Transverse colon (tissue), 4 donors: ENCODE results near the gene MRPS18A. TPM values are rescaled to one million over a fixed set of nuclear protein-coding genes. Genes with fewer than 3 reads are reported as not detected.
"Not testable (repeated sequence)": the region's sequence is repeated elsewhere in the genome, so short reads cannot be mapped to it uniquely, and the experiment has no call there.

Experiments used
- DNase-seq: peaks from one replicate; pipeline ENCODE4 v3.0.0-alpha.2; 2019
- H3K27ac ChIP-seq, 4 donors: fragments of 200-600 bp; sonication (generic); 2 replicates each; pipeline ENCODE4 v1.5.1; 2016 to 2018; ENCODE audit warnings: inconsistent platforms in 4 of 4
- H3K27me3 ChIP-seq: fragments of 200-600 bp; sonication (generic); 2 replicates; pipeline ENCODE4 v1.5.1; 2017; ENCODE audit warnings: inconsistent platforms
- H3K36me3 ChIP-seq, 4 donors: fragments of 200-600 bp; sonication (generic); 2 replicates each; pipeline ENCODE4 v1.5.1; 2017 to 2019; ENCODE audit warnings: inconsistent platforms in 4 of 4
- H3K4me1 ChIP-seq, 4 donors: fragments of 200-600 bp; sonication (generic); 2 replicates each; pipeline ENCODE4 v1.5.1; 2017 to 2020; ENCODE audit warnings: inconsistent platforms in 4 of 4
- H3K4me3 ChIP-seq, 4 donors: fragments of 200-600 bp; sonication (generic); 1 replicate in 1 of 4; 2 replicates in 3 of 4; pipeline versions ENCODE4 v1.5.1 to v1.6.1; 2017 to 2019; ENCODE audit warnings: inconsistent platforms in 4 of 4
- H3K9me3 ChIP-seq, 2 donors: fragments of 200-600 bp; sonication (generic); 2 replicates each; pipeline ENCODE4 v1.5.1; 2017 to 2019; ENCODE audit warnings: inconsistent platforms in 2 of 2
- EP300 ChIP-seq: sonication (generic); formaldehyde crosslinking; IDR thresholded peaks from one replicate; pipeline ENCODE4 v1.6.1; 2017; ENCODE audit warnings: antibody characterized with exemption, low read depth
- POLR2A ChIP-seq: fragments of 450-650 bp; IDR thresholded peaks from one replicate; pipeline ENCODE4 v1.6.1; 2016; ENCODE audit warnings: antibody characterized with exemption, mild to moderate bottlenecking, moderate library complexity
- POLR2AphosphoS5 ChIP-seq, 3 donors: sonication (generic); formaldehyde crosslinking; IDR thresholded peaks; one replicate each; pipeline ENCODE4 v1.6.1; 2016; ENCODE audit warnings: antibody characterized with exemption in 3 of 3
- WGBS, 2 donors: methylation state at CpG; one replicate each; pipeline ENCODE4 v1.1.5; 2018; ENCODE audit warnings: low coverage in 1 of 2; 5-methylcytosine and 5-hydroxymethylcytosine counted together
- in situ Hi-C, 4 donors: fragments of 200-750 bp; cut with MboI; loops; one replicate each; pipeline versions ENCODE4 v1.15.0 to v1.15.1; 2017; ENCODE audit warnings: low sequenced_read_pairs in 3 of 4, low pct_ligation_motif_present in 1 of 4, low pct_unique_long_range_greater_than_20kb in 1 of 4
- intact Hi-C: fragments of 100-400 bp; cut with DNase I; formaldehyde crosslinking; loops from one replicate; pipeline ENCODE4 v1.15.1; 2023; ENCODE audit warnings: low total_unique reads
- total RNA-seq, 4 donors: library from RNA; depleted of rRNA; stranded (reverse); fragments of >200 nt; gene quantifications; one replicate each; pipeline ENCODE4 v1.1.0, GENCODE V29; 2016
- TF ChIP-seq, protein P1 (sequence below), 5 experiments: fragments of 200-600 bp in 3 of 5; fragments of 450-650 bp in 2 of 5; sonication (generic) in 3 of 5; IDR thresholded peaks; 1 replicate in 2 of 5; 2 replicates in 3 of 5; pipeline ENCODE4 v1.5.1; 2016 to 2017; ENCODE audit warnings: antibody characterized with exemption in 5 of 5, inconsistent platforms in 3 of 5, mild to moderate bottlenecking in 2 of 5, moderate library complexity in 1 of 5

The MRPS18A gene
- total RNA-seq, 4 donors from 2014 or later: 25.4 to 48.6 (median 40.3) TPM

- DNase-seq: peak; percentile 93
- Histone ChIP-seq H3K9me3 (no peaks in the 10 kb centered on the region), H3K36me3 (no peaks in the 10 kb centered on the region), H3K27ac (peak overlapping the region; percentile 72 to 84 (median 80)), H3K27me3 (no peaks in the 10 kb centered on the region), H3K4me1 (peaks cover 27 to 79% (median 59%) of the 10 kb centered on the region in 4 donors), H3K4me3 (no peak overlapping the region)
- intact Hi-C loops (no loop called here), in situ Hi-C loops (no loop called here)
- TF ChIP-seq, protein P1, sequence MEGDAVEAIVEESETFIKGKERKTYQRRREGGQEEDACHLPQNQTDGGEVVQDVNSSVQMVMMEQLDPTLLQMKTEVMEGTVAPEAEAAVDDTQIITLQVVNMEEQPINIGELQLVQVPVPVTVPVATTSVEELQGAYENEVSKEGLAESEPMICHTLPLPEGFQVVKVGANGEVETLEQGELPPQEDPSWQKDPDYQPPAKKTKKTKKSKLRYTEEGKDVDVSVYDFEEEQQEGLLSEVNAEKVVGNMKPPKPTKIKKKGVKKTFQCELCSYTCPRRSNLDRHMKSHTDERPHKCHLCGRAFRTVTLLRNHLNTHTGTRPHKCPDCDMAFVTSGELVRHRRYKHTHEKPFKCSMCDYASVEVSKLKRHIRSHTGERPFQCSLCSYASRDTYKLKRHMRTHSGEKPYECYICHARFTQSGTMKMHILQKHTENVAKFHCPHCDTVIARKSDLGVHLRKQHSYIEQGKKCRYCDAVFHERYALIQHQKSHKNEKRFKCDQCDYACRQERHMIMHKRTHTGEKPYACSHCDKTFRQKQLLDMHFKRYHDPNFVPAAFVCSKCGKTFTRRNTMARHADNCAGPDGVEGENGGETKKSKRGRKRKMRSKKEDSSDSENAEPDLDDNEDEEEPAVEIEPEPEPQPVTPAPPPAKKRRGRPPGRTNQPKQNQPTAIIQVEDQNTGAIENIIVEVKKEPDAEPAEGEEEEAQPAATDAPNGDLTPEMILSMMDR (IDR thresholded peaks at IDR 0.05): no peak
- TF ChIP-seq POLR2A (peak; percentile 55), POLR2AphosphoS5 (IDR thresholded peaks at IDR 0.05) (peak in 2 of 3 donors; percentile 42 to 57)
- WGBS, 2 donors: 33 to 100% methylated on average over 2 to 15 of the region's 15 CpGs
Measured at GRCh38 chr6:43702534-43703440, 15.2 kb upstream of the MRPS18A start.

DNA sequence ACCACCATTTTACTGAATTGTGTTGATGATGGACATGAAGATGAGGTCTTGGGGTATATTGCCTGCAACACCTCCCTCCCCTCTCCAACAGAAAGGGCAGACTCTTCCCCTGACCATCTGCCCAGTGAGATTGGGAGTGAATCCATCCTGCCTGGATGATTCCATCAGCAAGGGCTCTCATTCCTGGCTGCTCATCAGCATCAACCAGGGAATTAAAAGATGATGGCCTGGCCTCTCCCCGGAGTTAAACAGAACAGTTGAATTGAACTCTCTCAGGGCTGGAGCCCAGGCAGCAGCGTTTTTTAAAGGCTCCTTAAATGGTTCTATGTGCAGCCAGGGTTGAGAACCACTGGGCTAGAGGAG is 14.6 kb upstream of the MRPS18A start:
- H3K4me1 ChIP-seq: peaks cover 27 to 79% (median 59%) of the 10 kb centered on the region in 4 donors
- intact Hi-C loops (no loop called here), in situ Hi-C loops (no loop called here)
- 19% methylated on average over 2 of the region's 2 CpGs; no CpG with 5 or more reads in 1 of the 2 donors for WGBS, 2 donors
- no peaks in the 10 kb centered on the region for H3K9me3 ChIP-seq
- H3K4me3 ChIP-seq: no peak overlapping the region
- H3K27ac ChIP-seq: peak overlapping the region; percentile 72 to 84 (median 80)
- H3K27me3 ChIP-seq: no peaks in the 10 kb centered on the region
- DNase-seq: no peak
- TF ChIP-seq EP300 (no peak), POLR2AphosphoS5 (IDR thresholded peaks at IDR 0.05) (no peak), POLR2A (no peak)
- TF ChIP-seq, protein P1 (IDR thresholded peaks at IDR 0.05): no peak
- H3K36me3 ChIP-seq: no peaks in the 10 kb centered on the region

- intact Hi-C loops, H3K27me3 ChIP-seq, in situ Hi-C loops, H3K4me3 ChIP-seq, H3K36me3 ChIP-seq, H3K9me3 ChIP-seq, DNase-seq: not testable (repeated sequence)
- Histone ChIP-seq H3K4me1 (peaks cover 30 to 75% (median 57%) of the 10 kb centered on the region in 4 donors), H3K27ac (peak overlapping the region in 2 of 4 donors; percentile 14 to 72)
- 80 to 81% methylated on average over 8 to 10 of the region's 10 CpGs for WGBS, 2 donors
Measured at GRCh38 chr6:43700939-43701560, 13.5 kb upstream of the MRPS18A start.

DNA sequence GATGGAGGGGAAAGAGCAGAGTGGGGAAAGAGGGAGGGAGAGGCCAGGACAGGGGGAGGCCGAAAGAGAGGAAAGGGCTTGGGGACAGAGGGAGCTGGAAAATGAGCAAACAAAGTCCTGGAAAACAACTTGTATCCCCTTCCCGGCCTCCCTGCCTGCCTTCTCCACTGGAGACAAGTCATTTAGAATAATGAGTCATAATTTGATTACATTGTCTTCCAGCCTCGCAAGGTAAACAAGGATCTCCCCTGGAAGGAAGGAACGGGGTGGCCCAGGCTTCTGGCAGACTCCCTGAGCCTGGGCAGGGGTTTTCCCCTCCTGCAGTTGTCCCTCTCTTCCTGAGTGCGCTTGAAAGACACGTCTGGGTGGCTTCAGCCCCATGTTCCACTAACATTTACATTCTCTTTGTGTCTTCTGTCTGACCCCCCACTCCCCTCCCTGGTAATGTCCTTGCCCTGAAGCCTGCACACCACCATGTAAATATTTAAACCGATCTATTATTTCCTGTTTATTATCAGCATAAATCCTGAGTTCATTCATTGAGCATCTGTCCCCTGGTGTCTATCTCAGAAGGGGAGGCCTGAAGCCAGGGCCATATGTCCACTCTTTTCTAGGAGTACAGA is 12.1 kb upstream of the MRPS18A start:
- Histone ChIP-seq H3K27me3 (no peaks in the 10 kb centered on the region), H3K9me3 (no peaks in the 10 kb centered on the region), H3K27ac (peak overlapping the region; percentile 26 to 67 (median 62)), H3K4me1 (peaks cover 33 to 75% (median 53%) of the 10 kb centered on the region in 4 donors), H3K4me3 (no peak overlapping the region), H3K36me3 (no peaks in the 10 kb centered on the region)
- in situ Hi-C loops: no loop called here
- DNase-seq: peak; percentile 69
- TF ChIP-seq EP300 (no peak), POLR2AphosphoS5 (IDR thresholded peaks at IDR 0.05) (peak in 2 of 3 donors; percentile 21 to 35)
- intact Hi-C loops: no loop called here
- WGBS, 2 donors: 15 to 30% methylated on average over 3 to 7 of the region's 7 CpGs
